A549 (cell line): ENCODE data around the gene TMEM120A. TPM values are rescaled to one million over a fixed set of nuclear protein-coding genes. Genes with fewer than 3 reads are reported as not detected.
"Not testable (repeated sequence)": the region's sequence is repeated elsewhere in the genome, so short reads cannot be mapped to it uniquely, and the experiment has no call there.

Experiments
- ATAC-seq, 2 experiments: fragments of 200-7000 bp in 1 of 2; fragments of >200 bp in 1 of 2; cut with Nextera tagmentation in 1 of 2; cut with Tn5 transposase in 1 of 2; 3 replicates each; pipeline versions ENCODE4 v1.8.0 to v1.9.1; 2018 to 2020; ENCODE audit warnings: mild to moderate bottlenecking in 1 of 2, moderate library complexity in 1 of 2
- CTCF ChIA-PET: fragments of 300-600 bp; sonication (Branson Sonifier 250); formaldehyde crosslinking; extraction: SDS; loops from one replicate; lab custom pipeline; 2021; ENCODE audit warnings: antibody characterized with exemption, inconsistent platforms; lab: Yijun Ruan, JAX
- POLR2A ChIA-PET: fragments of 350-600 bp; formaldehyde crosslinking; extraction: SDS; loops from one replicate; lab custom pipeline; 2021; ENCODE audit warnings: antibody characterized with exemption, inconsistent platforms; lab: Yijun Ruan, JAX
- DNase-seq, 2 experiments: peaks; one replicate each; pipeline versions ENCODE4 v3.0.0 to v3.0.0-alpha.2; 2011 to 2016; ENCODE audit warnings: low read depth in 1 of 2, low spot score in 1 of 2
- FAIRE-seq: peaks from 2 replicates; lab custom pipeline; 2011; peaks lifted over from hg19 to GRCh38; lab: Jason Lieb, UNC
- H3K27ac ChIP-seq, 2 experiments: fragments of >200 bp; sonication (Bioruptor Twin); formaldehyde crosslinking; 3 replicates each; pipeline ENCODE4 v1.5.1; 2016 to 2017
- H3K4me1 ChIP-seq: fragments of >200 bp; sonication (Bioruptor Twin); formaldehyde crosslinking; 3 replicates; pipeline ENCODE4 v1.6.1; 2016
- H3K4me2 ChIP-seq: fragments of >200 bp; sonication (Bioruptor Twin); formaldehyde crosslinking; 3 replicates; pipeline ENCODE4 v1.6.1; 2016
- H3K4me3 ChIP-seq: fragments of >200 bp; sonication (Bioruptor Twin); formaldehyde crosslinking; 3 replicates; pipeline ENCODE4 v1.5.1; 2016
- H3K9me3 ChIP-seq: fragments of >200 bp; sonication (Bioruptor Twin); formaldehyde crosslinking; 3 replicates; pipeline ENCODE4 v1.6.1; 2016
- CBX2 ChIP-seq: fragments of 200-600 bp; sonication (generic); IDR thresholded peaks from 2 replicates; pipeline ENCODE4 v1.6.1; 2016; ENCODE audit warnings: low read depth, mild to moderate bottlenecking, borderline replicate concordance
- CBX8 ChIP-seq: fragments of 200-600 bp; sonication (generic); IDR thresholded peaks from 2 replicates; pipeline ENCODE4 v1.6.1; 2016
- CHD4 ChIP-seq: fragments of 200-600 bp; sonication (generic); IDR thresholded peaks from 2 replicates; pipeline ENCODE4 v1.6.1; 2016; ENCODE audit warnings: antibody characterized with exemption, mild to moderate bottlenecking, borderline replicate concordance
- FOSB ChIP-seq: fragments of 250-450 bp; sonication (Bioruptor Pico); IDR thresholded peaks from 2 replicates; pipeline ENCODE4 v1.5.0; 2020; ENCODE audit warnings: mild to moderate bottlenecking, moderate library complexity
- GATA3 ChIP-seq: IDR thresholded peaks from 2 replicates; pipeline ENCODE4 v1.6.1; 2012; ENCODE audit warnings: borderline replicate concordance
- HOXB5 ChIP-seq: fragments of 250-450 bp; sonication (Bioruptor Pico); IDR thresholded peaks from 2 replicates; pipeline ENCODE4 v1.5.0; 2020; ENCODE audit warnings: mild to moderate bottlenecking, moderate library complexity
- MAFK ChIP-seq: fragments of 450-650 bp; IDR thresholded peaks from 2 replicates; pipeline ENCODE4 v1.6.1; 2014; ENCODE audit not compliant: partially characterized antibody
- MAZ ChIP-seq: fragments of 150-350 bp; IDR thresholded peaks from 2 replicates; pipeline ENCODE4 v1.6.1; 2014; ENCODE audit warnings: antibody characterized with exemption, low read depth, low read length, borderline replicate concordance
- POLR2AphosphoS2 ChIP-seq: conservative IDR thresholded peaks from 2 replicates; pipeline ENCODE4 v1.6.1; 2012; ENCODE audit warnings: low read length, improper control_type of control experiment, inconsistent platforms
- RAD21 ChIP-seq, 2 experiments: fragments of >200 bp in 1 of 2; sonication (Bioruptor Twin) in 1 of 2; formaldehyde crosslinking in 1 of 2; IDR thresholded peaks in 1 of 2; conservative IDR thresholded peaks in 1 of 2; 2 replicates in 1 of 2; 3 replicates in 1 of 2; pipeline ENCODE4 v1.6.1; 2012 to 2018; ENCODE audit warnings: inconsistent platforms in 1 of 2
- RNF2 ChIP-seq: fragments of 200-600 bp; sonication (generic); IDR thresholded peaks from 2 replicates; pipeline ENCODE4 v1.6.1; 2016; ENCODE audit warnings: low read depth, mild to moderate bottlenecking, antibody characterized with exemption, moderate library complexity, borderline replicate concordance
- TFCP2L1 ChIP-seq: fragments of 250-450 bp; sonication (Bioruptor Pico); IDR thresholded peaks from 2 replicates; pipeline ENCODE4 v1.5.0; 2021; ENCODE audit warnings: mild to moderate bottlenecking
- ZC3H11A ChIP-seq: fragments of 450-650 bp; IDR thresholded peaks from 2 replicates; pipeline ENCODE4 v1.6.1; 2014; ENCODE audit warnings: antibody characterized with exemption, mild to moderate bottlenecking
- ZFP36 ChIP-seq: fragments of 450-650 bp; IDR thresholded peaks from 2 replicates; pipeline ENCODE4 v1.6.1; 2014; ENCODE audit warnings: borderline replicate concordance; ENCODE audit not compliant: partially characterized antibody
- ZNF302 ChIP-seq: fragments of 250-450 bp; sonication (Bioruptor Pico); IDR thresholded peaks from 2 replicates; pipeline ENCODE4 v1.9.0; 2021; ENCODE audit warnings: inconsistent platforms, mild to moderate bottlenecking, moderate library complexity
- ZSCAN20 ChIP-seq: fragments of 250-450 bp; sonication (Bioruptor Pico); IDR thresholded peaks from 2 replicates; pipeline ENCODE4 v1.8.0; 2022; ENCODE audit warnings: mild to moderate bottlenecking, moderate library complexity
- WGBS: methylation state at CpG from one replicate; pipeline ENCODE4 v1.1.6; 2017; ENCODE audit errors: missing lambda C conversion rate; 5-methylcytosine and 5-hydroxymethylcytosine counted together
- polyA plus RNA-seq, 4 experiments: library from polyadenylated mRNA; depleted of rRNA in 3 of 4; stranded (reverse); fragments of >200 nt; fragmentation: RNase III in 1 of 4; extraction: RNeasy Plus Mini Kit Qiagen cat#74134 plus additional on column Dnase treatment in 1 of 4; gene quantifications; 2 replicates in 3 of 4; 3 replicates in 1 of 4; pipeline ENCODE4 v1.2.3, GENCODE V29; 2011 to 2017
- TF ChIP-seq, protein P1 (sequence below): fragments of 250-450 bp; sonication (Bioruptor Pico); IDR thresholded peaks from 2 replicates; pipeline ENCODE4 v1.5.0; 2020; ENCODE audit warnings: low read depth, mild to moderate bottlenecking, moderate library complexity
- TF ChIP-seq, protein P2 (sequence below): IDR thresholded peaks from 2 replicates; pipeline ENCODE4 v1.6.1; 2012
- TF ChIP-seq, protein P3 (sequence below): fragments of 450-650 bp; IDR thresholded peaks from 2 replicates; pipeline ENCODE4 v1.6.1; 2014; ENCODE audit warnings: antibody characterized with exemption

Gene TMEM120A
- polyA plus RNA-seq, 2 of the 4 experiments (the other 2 are of a cell fraction), result 46.0 to 53.8 TPM

DNA sequence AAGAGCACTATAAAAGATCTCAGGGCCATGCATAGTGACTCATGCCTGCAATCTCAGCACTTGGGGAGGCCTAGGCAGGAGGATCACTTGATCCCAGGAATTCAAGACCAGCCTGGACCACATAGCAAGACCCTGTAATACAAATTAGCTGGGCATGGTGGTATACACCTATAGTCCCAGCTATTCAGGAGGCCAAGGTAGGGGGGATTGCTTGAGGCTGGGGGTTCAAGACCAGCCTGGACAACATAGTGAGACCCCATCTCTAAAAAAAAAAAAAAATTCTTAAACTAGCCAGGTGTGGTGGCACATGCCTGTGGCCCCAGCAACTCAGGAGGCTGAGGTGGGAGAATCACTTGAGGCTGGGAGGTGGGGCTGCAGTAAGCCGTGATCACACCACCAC, 37.6 kb upstream of the TMEM120A start:
- Histone ChIP-seq H3K4me1 (no peaks in the 10 kb centered on the region), H3K4me3 (no peak overlapping the region), H3K9me3 (no peaks in the 10 kb centered on the region), H3K27ac (no peak overlapping the region), H3K4me2 (no peak overlapping the region)
- FAIRE-seq (no peak), DNase-seq (no peak), ATAC-seq (no peak)
- TF ChIP-seq POLR2AphosphoS2 (no peak), CBX8 (no peak), TFCP2L1 (CRISPR knock-in tag) (no peak), MAZ (no peak), ZNF302 (CRISPR knock-in tag) (no peak), RNF2 (no peak), ZC3H11A (no peak)
- TF ChIP-seq, protein P1, sequence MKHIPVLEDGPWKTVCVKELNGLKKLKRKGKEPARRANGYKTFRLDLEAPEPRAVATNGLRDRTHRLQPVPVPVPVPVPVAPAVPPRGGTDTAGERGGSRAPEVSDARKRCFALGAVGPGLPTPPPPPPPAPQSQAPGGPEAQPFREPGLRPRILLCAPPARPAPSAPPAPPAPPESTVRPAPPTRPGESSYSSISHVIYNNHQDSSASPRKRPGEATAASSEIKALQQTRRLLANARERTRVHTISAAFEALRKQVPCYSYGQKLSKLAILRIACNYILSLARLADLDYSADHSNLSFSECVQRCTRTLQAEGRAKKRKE (CRISPR knock-in tag), result no peak
- 100% methylated on average over 1 of the region's 1 CpG for WGBS
- CTCF ChIA-PET, result interaction anchor here (0.6 to 2.3 kb wide), 2 partner anchors 11 to 77 kb away, joined by 3 to 7 read pairs; no protein-coding TSS in a partner anchor
- POLR2A ChIA-PET, result no interaction called here

DNA sequence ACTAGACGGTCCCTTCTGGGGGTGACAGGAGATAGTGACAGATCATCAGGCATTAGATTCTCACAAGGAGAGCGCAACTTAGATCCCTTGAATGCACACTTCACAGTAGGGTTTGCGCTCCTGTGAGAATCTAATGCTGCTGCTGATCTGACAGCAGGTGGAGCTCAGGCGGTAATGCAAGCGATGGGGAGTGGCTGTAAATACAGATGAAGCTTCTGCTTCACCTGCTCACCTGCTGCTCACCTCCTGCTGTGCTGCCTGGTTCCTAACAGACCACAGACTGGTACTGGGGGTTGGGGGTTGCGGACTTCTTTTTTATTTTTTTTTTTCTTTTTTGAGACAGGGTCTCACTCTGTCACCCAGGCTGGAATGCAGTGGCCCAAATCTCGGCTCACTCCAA, 35.3 kb upstream of the TMEM120A start:
- H3K4me3 ChIP-seq, H3K4me1 ChIP-seq, ATAC-seq, DNase-seq, H3K27ac ChIP-seq, POLR2A ChIA-PET, H3K9me3 ChIP-seq, FAIRE-seq, H3K4me2 ChIP-seq: not testable (repeated sequence)
- CTCF ChIA-PET, result interaction anchor here (0.7 to 1.4 kb wide), 3 partner anchors 8 to 27 kb away, joined by 3 to 6 read pairs (median 3); no protein-coding TSS in a partner anchor
- peak in 1 of 2 experiments; percentile 32; a peak in 2 of 5 replicates for TF ChIP-seq RAD21 (conservative IDR thresholded peaks at IDR 0.05 in 1 of 2, IDR thresholded peaks at IDR 0.05 in 1 of 2)
- 92% methylated on average over 7 of the region's 7 CpGs for WGBS

DNA sequence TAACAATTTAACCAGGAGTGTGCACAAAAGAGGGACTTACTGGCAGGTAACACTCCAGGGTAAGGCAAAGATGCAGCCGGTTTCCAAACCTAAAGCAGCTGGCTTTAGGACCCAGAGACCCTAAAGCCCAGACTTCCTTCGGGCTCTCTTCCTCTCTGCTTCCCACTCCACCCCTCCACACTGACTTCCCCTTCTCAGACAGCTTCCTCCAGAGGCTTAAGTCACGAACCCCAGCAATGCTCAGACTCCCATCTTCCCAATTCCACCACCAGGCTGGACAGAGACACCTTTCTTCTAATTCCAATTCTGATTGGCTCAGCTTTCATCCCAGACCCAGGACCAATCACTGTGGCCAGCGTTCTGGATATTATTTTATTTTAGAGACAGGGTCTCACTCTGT, 28.6 kb upstream of the TMEM120A start:
- TF ChIP-seq, protein P2, sequence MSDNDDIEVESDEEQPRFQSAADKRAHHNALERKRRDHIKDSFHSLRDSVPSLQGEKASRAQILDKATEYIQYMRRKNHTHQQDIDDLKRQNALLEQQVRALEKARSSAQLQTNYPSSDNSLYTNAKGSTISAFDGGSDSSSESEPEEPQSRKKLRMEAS, result no peak
- no peak for TF ChIP-seq CHD4
- no peak for TF ChIP-seq MAZ
- no peak for TF ChIP-seq ZSCAN20 (CRISPR knock-in tag)
- no peak for TF ChIP-seq FOSB
- no peak for TF ChIP-seq GATA3
- TF ChIP-seq, protein P3, sequence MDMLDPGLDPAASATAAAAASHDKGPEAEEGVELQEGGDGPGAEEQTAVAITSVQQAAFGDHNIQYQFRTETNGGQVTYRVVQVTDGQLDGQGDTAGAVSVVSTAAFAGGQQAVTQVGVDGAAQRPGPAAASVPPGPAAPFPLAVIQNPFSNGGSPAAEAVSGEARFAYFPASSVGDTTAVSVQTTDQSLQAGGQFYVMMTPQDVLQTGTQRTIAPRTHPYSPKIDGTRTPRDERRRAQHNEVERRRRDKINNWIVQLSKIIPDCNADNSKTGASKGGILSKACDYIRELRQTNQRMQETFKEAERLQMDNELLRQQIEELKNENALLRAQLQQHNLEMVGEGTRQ, result no peak
- TF ChIP-seq ZC3H11A, result no peak
- TF ChIP-seq ZFP36, result no peak
- no peak for TF ChIP-seq ZNF302 (CRISPR knock-in tag)
- TF ChIP-seq CBX8, result no peak
- no peak for TF ChIP-seq HOXB5 (CRISPR knock-in tag)
- TF ChIP-seq RAD21 (conservative IDR thresholded peaks at IDR 0.05 in 1 of 2, IDR thresholded peaks at IDR 0.05 in 1 of 2), result no peak
- TF ChIP-seq MAFK, result no peak
- TF ChIP-seq CBX2, result no peak
- Histone ChIP-seq H3K4me3 (no peak overlapping the region), H3K27ac (no peak overlapping the region), H3K9me3 (no peaks in the 10 kb centered on the region), H3K4me2 (no peak overlapping the region), H3K4me1 (no peaks in the 10 kb centered on the region)
- POLR2A ChIA-PET, result no interaction called here
- 64% methylated on average over 4 of the region's 4 CpGs for WGBS
- no peak for FAIRE-seq
- no peak for DNase-seq
- no peak; a peak in 1 of 6 replicates for ATAC-seq
- CTCF ChIA-PET, result interaction anchor here (1.4 to 7.6 kb wide), 2 partner anchors 158 to 260 kb away, joined by 3 to 82 read pairs; no protein-coding TSS in a partner anchor
